ENCODE results near the gene LYSMD4.

DNA sequence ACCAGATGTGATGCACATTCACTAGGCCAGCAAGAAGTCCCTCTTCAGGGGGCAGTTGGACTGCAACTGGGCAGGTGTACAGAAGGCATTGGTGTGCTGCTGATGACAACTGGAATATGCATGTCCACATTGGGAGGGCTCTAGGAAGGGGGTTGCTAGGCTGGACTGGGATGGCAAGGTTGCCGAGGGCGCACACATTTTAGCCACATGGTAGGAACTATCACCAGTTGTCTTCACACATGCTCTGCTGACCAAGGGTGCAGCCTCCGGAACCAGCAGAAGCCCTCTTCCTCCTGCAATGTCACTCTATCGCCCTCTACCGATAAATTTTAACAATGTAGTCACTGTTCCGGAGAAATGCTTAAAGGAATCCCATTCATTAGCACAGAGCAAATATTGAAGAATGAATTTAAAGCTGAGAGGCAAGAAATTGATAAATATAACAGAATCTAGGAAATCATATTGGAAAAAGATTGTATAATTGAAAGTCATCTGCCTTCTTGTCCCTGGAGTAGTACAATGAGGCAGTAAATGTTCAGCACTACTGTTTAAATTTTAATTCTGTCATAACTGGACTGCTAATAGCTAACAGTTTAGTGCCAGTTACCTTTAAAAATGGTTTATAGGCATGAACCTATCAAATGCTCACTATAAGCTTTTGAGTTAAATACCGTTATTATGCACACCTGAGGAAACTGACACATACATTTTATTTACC lies 22.6 kb upstream of the LYSMD4 start:
- TF ChIP-seq, protein P1, sequence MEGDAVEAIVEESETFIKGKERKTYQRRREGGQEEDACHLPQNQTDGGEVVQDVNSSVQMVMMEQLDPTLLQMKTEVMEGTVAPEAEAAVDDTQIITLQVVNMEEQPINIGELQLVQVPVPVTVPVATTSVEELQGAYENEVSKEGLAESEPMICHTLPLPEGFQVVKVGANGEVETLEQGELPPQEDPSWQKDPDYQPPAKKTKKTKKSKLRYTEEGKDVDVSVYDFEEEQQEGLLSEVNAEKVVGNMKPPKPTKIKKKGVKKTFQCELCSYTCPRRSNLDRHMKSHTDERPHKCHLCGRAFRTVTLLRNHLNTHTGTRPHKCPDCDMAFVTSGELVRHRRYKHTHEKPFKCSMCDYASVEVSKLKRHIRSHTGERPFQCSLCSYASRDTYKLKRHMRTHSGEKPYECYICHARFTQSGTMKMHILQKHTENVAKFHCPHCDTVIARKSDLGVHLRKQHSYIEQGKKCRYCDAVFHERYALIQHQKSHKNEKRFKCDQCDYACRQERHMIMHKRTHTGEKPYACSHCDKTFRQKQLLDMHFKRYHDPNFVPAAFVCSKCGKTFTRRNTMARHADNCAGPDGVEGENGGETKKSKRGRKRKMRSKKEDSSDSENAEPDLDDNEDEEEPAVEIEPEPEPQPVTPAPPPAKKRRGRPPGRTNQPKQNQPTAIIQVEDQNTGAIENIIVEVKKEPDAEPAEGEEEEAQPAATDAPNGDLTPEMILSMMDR (IDR thresholded peaks at IDR 0.05), result peak; percentile 58 to 77 (median 66)
- no peak for TF ChIP-seq POLR2A (IDR thresholded peaks at IDR 0.05)
- TF ChIP-seq POLR2AphosphoS5 (IDR thresholded peaks at IDR 0.05), result no peak

Measured in upper lobe of left lung (tissue), 4 donors.